Caco-2 (cell line): ENCODE data around the gene SLF2. TPM values are rescaled to one million over a fixed set of nuclear protein-coding genes. Genes with fewer than 3 reads are reported as not detected.

ENCODE experiments used
- BruUV-seq: library from RNA; stranded (reverse); fragments of 400-500 nt; replicated peaks from 2 replicates; lab custom pipeline; 2021; lab: Mats Ljungman, UMichigan
- CTCF ChIA-PET: fragments of 300-600 bp; sonication (Branson Sonifier 250); formaldehyde crosslinking; loops from one replicate; lab custom pipeline; 2022; ENCODE audit warnings: antibody characterized with exemption; lab: Charles Lee
- POLR2A ChIA-PET: fragments of 300-600 bp; sonication (Branson Sonifier 250); formaldehyde crosslinking; loops from one replicate; lab custom pipeline; 2022; ENCODE audit warnings: antibody characterized with exemption; lab: Charles Lee
- DNase-seq, 2 experiments: peaks; one replicate each; pipeline versions ENCODE4 v3.0.0 to v3.0.0-alpha.2; 2020 to 2022
- H3K27me3 ChIP-seq: replicated peaks from 2 replicates; pipeline ENCODE4 v1.6.0; 2011; ENCODE audit warnings: low read length; ENCODE audit not compliant: control insufficient read depth, insufficient read depth
- H3K36me3 ChIP-seq: 2 replicates; pipeline ENCODE4 v1.5.1; 2011; ENCODE audit warnings: low read length; ENCODE audit not compliant: control insufficient read depth, insufficient read depth
- H3K4me1 ChIP-seq: fragments of 250-450 bp; sonication (Bioruptor Pico); 2 replicates; pipeline ENCODE4 v1.5.1; 2020; ENCODE audit warnings: mild to moderate bottlenecking
- H3K4me3 ChIP-seq: 2 replicates; pipeline ENCODE4 v1.5.1; 2011; ENCODE audit warnings: low read depth, mild to moderate bottlenecking, control low read depth, low read length
- H3K9me3 ChIP-seq: fragments of 250-450 bp; sonication (Bioruptor Pico); 2 replicates; pipeline ENCODE4 v1.5.1; 2020; ENCODE audit warnings: mild to moderate bottlenecking, moderate library complexity
- H3K27ac Mint-ChIP-seq: one replicate; pipeline ENCODE4 v1.8.0; 2022; ENCODE audit warnings: mixed read lengths; ENCODE audit not compliant: unreplicated experiment
- H3K27me3 Mint-ChIP-seq: one replicate; pipeline ENCODE4 v1.8.0; 2022; ENCODE audit warnings: mixed read lengths; ENCODE audit not compliant: insufficient read depth, unreplicated experiment
- H3K36me3 Mint-ChIP-seq: one replicate; pipeline ENCODE4 v1.8.0; 2022; ENCODE audit warnings: mild to moderate bottlenecking, mixed read lengths; ENCODE audit not compliant: insufficient read depth, unreplicated experiment
- H3K4me1 Mint-ChIP-seq: one replicate; pipeline ENCODE4 v1.8.0; 2022; ENCODE audit warnings: low read depth, mixed read lengths; ENCODE audit not compliant: unreplicated experiment
- H3K4me3 Mint-ChIP-seq: one replicate; pipeline ENCODE4 v1.8.0; 2022; ENCODE audit warnings: mild to moderate bottlenecking, moderate library complexity, mixed read lengths; ENCODE audit not compliant: unreplicated experiment
- H3K9me3 Mint-ChIP-seq: one replicate; pipeline ENCODE4 v1.8.0; 2022; ENCODE audit warnings: mixed read lengths; ENCODE audit not compliant: unreplicated experiment
- CTCF ChIP-seq, 2 experiments: fragments of 200-600 bp in 1 of 2; IDR thresholded peaks; 1 replicate in 1 of 2; 2 replicates in 1 of 2; pipeline versions ENCODE4 v1.5.1 to v1.8.0; 2011 to 2022; ENCODE audit warnings: antibody characterized with exemption in 1 of 2, control low read depth in 1 of 2, inconsistent platforms in 1 of 2, low read depth in 1 of 2, low read length in 1 of 2, mild to moderate bottlenecking in 1 of 2, moderate library complexity in 1 of 2; ENCODE audit not compliant: insufficient read depth in 1 of 2, severe bottlenecking in 1 of 2, unreplicated experiment in 1 of 2
- intact Hi-C: fragments of 100-400 bp; cut with micrococcal nuclease; formaldehyde crosslinking; loops from one replicate; pipeline ENCODE4 v1.10.0; 2022; ENCODE audit not compliant: unreplicated experiment
- total RNA-seq: library from RNA; stranded (reverse); gene quantifications from 2 replicates; pipeline ENCODE4 v1.2.3, GENCODE V29; 2022

SLF2 gene
- total RNA-seq, 1 experiment from 2014 or later: 25.2 TPM

DNA sequence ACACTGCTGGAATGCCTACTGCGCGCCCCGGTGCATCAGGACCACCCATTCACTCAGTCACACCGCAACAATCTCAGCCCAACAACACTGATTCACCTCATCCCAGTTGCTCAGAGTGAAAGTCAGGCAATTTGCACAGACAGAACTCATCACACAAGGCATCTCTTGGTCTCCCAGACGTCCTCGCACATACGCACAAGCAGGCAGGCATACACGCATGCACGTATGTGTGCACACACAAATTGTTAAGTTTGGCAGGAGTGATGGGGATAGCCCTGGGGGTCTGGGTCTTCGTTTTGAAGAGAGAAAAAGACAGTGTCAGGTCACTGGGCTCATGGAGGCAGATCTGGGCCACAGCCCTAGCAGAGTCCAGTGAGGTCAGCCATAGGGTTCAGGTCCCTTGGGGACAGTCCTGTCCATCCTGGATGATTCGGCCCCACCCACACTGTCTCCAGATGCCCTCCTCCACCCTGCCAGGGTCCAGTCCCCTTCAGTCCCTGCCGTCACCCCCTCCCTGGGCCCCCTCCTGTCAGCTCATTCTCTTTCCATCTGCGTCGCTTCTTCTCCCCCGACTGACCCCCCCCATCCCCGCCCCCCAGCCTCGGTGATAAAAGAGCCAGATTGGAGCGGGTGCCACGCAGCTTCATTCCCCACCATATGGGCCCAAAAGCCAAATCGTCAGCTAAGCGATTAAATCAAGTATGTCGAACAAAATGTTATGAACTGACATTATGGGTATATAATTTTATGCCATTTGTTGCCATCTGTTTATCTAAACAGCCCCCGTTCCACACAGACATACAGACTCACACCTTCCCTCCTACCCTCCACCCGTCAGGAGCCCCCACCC is 48.5 kb upstream of the SLF2 start:
- intact Hi-C loops: no loop called here
- DNase-seq: no peak
- no peak overlapping the region for H3K4me3 ChIP-seq
- H3K4me3 Mint-ChIP-seq: no peak overlapping the region
- TF ChIP-seq CTCF (IDR thresholded peaks at IDR 0.05; ENCODE audit: insufficient read depth in 1 of 2, low read depth in 1 of 2, low read length in 1 of 2, severe bottlenecking in 1 of 2, unreplicated experiment in 1 of 2): no peak
- ChIA-PET POLR2A (no interaction called here), CTCF (no interaction called here)
- no peaks in the 10 kb centered on the region for H3K36me3 Mint-ChIP-seq
- no peak overlapping the region for H3K27ac Mint-ChIP-seq
- no peaks in the 10 kb centered on the region for H3K9me3 ChIP-seq
- no peaks in the 10 kb centered on the region; the same call in 1 of the 2 replicates for H3K36me3 ChIP-seq
- H3K27me3 Mint-ChIP-seq: peaks cover 7% of the 10 kb centered on the region
- H3K4me1 Mint-ChIP-seq: no peaks in the 10 kb centered on the region
- H3K27me3 ChIP-seq: no peaks in the 10 kb centered on the region
- no peaks in the 10 kb centered on the region for H3K4me1 ChIP-seq
- no peaks in the 10 kb centered on the region for H3K9me3 Mint-ChIP-seq
- no TSS peak for BruUV-seq

DNA sequence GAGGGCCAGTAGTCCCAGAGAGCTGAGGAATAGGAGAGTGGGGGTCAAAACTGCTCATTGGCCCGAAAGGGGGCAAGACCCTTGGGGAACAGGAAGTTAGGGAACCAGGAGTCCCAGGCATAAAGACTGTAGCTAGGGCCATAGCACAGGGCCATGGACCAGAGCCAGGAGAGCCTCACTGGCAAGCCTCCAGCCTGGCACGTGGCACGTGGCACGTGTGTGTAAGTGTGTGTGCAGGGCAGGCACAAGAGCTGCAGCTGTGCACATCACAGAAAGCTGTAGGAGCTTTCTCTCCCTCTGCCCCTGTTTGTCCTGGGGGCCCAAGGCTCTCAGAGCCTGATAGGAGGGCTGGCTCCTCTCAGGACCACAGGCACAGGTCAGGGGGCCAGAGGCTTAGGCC is 47.8 kb upstream of the SLF2 start:
- Histone ChIP-seq H3K4me3 (no peak overlapping the region), H3K9me3 (no peaks in the 10 kb centered on the region), H3K27me3 (no peaks in the 10 kb centered on the region), H3K36me3 (no peaks in the 10 kb centered on the region; the same call in 1 of the 2 replicates), H3K4me1 (no peaks in the 10 kb centered on the region)
- no peak for DNase-seq
- Mint-ChIP-seq H3K9me3 (no peaks in the 10 kb centered on the region), H3K4me1 (no peaks in the 10 kb centered on the region), H3K27me3 (peaks cover 7% of the 10 kb centered on the region), H3K36me3 (no peaks in the 10 kb centered on the region), H3K27ac (no peak overlapping the region), H3K4me3 (no peak overlapping the region)
- BruUV-seq: no TSS peak
- POLR2A ChIA-PET: no interaction called here
- no peak for TF ChIP-seq CTCF (IDR thresholded peaks at IDR 0.05; ENCODE audit: insufficient read depth in 1 of 2, low read depth in 1 of 2, low read length in 1 of 2, severe bottlenecking in 1 of 2, unreplicated experiment in 1 of 2)
- intact Hi-C loops: no loop called here
- CTCF ChIA-PET: no interaction called here

DNA sequence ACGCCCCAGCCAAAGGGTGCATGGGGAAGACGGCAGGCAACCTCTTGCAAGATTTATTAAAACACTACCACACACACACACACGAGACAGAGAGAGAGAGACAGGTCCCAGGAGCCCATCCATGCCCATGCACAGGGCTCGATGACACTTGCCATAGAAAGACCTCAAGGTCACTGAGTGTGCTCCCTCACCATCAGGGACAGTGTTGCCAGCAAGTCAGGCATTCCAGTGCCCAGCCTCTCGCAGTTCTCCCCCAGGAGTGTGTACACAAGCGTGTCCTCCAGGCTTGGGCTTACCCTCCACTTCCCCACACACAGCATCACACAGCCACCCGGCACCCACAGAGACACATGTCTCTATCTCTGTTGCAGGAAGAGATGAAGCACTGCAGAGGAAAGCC is 46.8 kb upstream of the SLF2 start:
- H3K4me1 Mint-ChIP-seq: no peaks in the 10 kb centered on the region
- no peaks in the 10 kb centered on the region for H3K9me3 Mint-ChIP-seq
- H3K4me3 Mint-ChIP-seq: no peak overlapping the region
- CTCF ChIA-PET: interaction anchor here (1.0 kb wide), 1 partner anchor 10 kb away, joined by 14 read pairs; no protein-coding TSS in a partner anchor
- TF ChIP-seq CTCF (IDR thresholded peaks at IDR 0.05; ENCODE audit: insufficient read depth in 1 of 2, low read depth in 1 of 2, low read length in 1 of 2, severe bottlenecking in 1 of 2, unreplicated experiment in 1 of 2): no peak
- Histone ChIP-seq H3K27me3 (no peaks in the 10 kb centered on the region), H3K9me3 (no peaks in the 10 kb centered on the region), H3K4me1 (no peaks in the 10 kb centered on the region), H3K36me3 (no peaks in the 10 kb centered on the region; the same call in 1 of the 2 replicates), H3K4me3 (no peak overlapping the region)
- peaks cover 7% of the 10 kb centered on the region for H3K27me3 Mint-ChIP-seq
- intact Hi-C loops: no loop called here
- POLR2A ChIA-PET: no interaction called here
- no peak for DNase-seq
- no TSS peak for BruUV-seq
- H3K27ac Mint-ChIP-seq: no peak overlapping the region
- no peaks in the 10 kb centered on the region for H3K36me3 Mint-ChIP-seq
